ENCODE measurements around the gene SEMA3B.

SEMA3B gene

DNA sequence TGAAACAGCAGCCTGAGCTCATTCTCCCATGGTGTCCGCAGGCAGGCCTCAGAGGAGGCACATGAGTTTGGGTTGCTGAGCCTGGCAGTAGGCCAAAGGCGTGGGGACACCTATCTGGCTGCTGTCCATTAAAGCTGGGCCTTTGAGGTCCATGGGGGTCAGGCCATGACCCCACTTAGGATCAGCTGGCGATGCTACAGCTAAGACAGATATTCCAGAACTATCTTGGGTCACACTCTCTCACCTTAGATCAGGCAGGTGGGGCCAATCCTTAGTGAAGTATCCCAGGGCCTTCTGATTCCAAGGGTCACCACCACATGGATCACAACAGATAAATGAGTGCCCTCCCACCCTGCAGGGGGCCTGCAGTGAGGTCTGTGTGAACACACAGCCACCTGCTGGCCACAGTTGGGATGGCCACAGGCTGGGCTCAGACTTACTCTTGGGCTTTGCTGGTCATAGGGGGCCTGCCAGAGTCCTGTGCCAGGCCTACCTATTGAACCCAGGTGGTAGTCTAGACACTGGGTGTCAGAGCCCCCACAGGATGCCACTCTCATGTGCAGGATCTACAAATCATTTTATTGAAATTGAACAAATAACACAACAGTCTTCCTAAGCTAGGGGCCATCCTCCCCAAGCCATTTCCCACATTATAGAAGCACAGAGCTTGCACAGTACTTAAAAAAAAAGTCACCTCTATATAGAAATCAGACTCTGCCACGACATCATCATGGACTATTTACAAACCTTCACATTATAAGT, 55.6 kb downstream of the SEMA3B start:
- H3K4me2 ChIP-seq (ENCODE audit: low read depth, low read length) = no peak overlapping the region
- no peaks in the 10 kb centered on the region for H4K20me1 ChIP-seq (ENCODE audit: insufficient read depth, low read length)
- peak; percentile 47 for DNase-seq
- H3K4me1 ChIP-seq (ENCODE audit: low read length) = 0 out of 2 replicates have a peak, but pooled peaks cover 7% of the 10 kb centered on the region
- no peak overlapping the region for H3K4me3 ChIP-seq (ENCODE audit: low read length)
- no peak overlapping the region for H3K9ac ChIP-seq (ENCODE audit: low read length)
- peaks cover 36% of the 10 kb centered on the region for H3K79me2 ChIP-seq (ENCODE audit: low read length)
- H3K27ac ChIP-seq (ENCODE audit: low read length) = no peak overlapping the region
- no peaks in the 10 kb centered on the region for H3K36me3 ChIP-seq (replicated peaks; ENCODE audit: insufficient read depth, low read length)
- no peak overlapping the region for H2AFZ ChIP-seq (ENCODE audit: low read length)
- TF ChIP-seq EZH2phosphoT487 (IDR thresholded peaks at IDR 0.05; ENCODE audit: low read length) = no peak
- TF ChIP-seq, protein P1, sequence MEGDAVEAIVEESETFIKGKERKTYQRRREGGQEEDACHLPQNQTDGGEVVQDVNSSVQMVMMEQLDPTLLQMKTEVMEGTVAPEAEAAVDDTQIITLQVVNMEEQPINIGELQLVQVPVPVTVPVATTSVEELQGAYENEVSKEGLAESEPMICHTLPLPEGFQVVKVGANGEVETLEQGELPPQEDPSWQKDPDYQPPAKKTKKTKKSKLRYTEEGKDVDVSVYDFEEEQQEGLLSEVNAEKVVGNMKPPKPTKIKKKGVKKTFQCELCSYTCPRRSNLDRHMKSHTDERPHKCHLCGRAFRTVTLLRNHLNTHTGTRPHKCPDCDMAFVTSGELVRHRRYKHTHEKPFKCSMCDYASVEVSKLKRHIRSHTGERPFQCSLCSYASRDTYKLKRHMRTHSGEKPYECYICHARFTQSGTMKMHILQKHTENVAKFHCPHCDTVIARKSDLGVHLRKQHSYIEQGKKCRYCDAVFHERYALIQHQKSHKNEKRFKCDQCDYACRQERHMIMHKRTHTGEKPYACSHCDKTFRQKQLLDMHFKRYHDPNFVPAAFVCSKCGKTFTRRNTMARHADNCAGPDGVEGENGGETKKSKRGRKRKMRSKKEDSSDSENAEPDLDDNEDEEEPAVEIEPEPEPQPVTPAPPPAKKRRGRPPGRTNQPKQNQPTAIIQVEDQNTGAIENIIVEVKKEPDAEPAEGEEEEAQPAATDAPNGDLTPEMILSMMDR (IDR thresholded peaks at IDR 0.05; ENCODE audit: low read length) = peak; percentile 82
- no peak for TF ChIP-seq EZH2 (optimal IDR thresholded peaks at IDR 0.05; ENCODE audit: low read depth, low read length)
- peaks cover 9% of the 10 kb centered on the region; the same call in 1 of the 2 replicates for H3F3A ChIP-seq (ENCODE audit: insufficient read depth, low read length)
- H3K9me3 ChIP-seq (replicated peaks; ENCODE audit: insufficient read depth, low read length) = no peaks in the 10 kb centered on the region
- H3K27me3 ChIP-seq (replicated peaks; ENCODE audit: insufficient read depth, low read length) = no peaks in the 10 kb centered on the region
- H3K9me2 ChIP-seq (replicated peaks; ENCODE audit: insufficient read depth, low read length) = no peaks in the 10 kb centered on the region

DNA sequence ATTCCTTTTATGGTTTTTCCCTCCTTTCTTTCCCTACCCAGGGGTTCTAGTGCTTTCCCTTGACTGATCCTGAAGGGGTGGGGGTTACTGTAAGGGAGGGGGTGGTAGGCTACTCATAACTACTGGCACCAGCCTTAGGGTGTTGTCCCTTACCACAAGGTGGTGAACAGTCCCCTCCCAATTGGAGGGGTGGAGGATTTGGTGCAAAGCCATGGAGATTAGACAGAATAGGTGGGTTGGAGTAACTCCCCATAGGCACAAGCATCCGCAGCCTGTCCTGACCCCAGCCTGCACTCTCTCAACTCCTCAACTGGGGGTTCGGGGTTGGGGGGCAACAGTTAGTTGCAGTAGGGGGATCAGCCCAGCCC, 56.1 kb downstream of the SEMA3B start:
- H3K9ac ChIP-seq (ENCODE audit: low read length) = no peak overlapping the region
- H3K4me2 ChIP-seq (ENCODE audit: low read depth, low read length) = no peak overlapping the region
- no peak for DNase-seq
- no peak overlapping the region for H3K4me3 ChIP-seq (ENCODE audit: low read length)
- H3K4me1 ChIP-seq (ENCODE audit: low read length) = 0 out of 2 replicates have a peak, but pooled peaks cover 7% of the 10 kb centered on the region
- H3K36me3 ChIP-seq (replicated peaks; ENCODE audit: insufficient read depth, low read length) = no peaks in the 10 kb centered on the region
- H4K20me1 ChIP-seq (ENCODE audit: insufficient read depth, low read length) = no peaks in the 10 kb centered on the region
- H3K27me3 ChIP-seq (replicated peaks; ENCODE audit: insufficient read depth, low read length) = no peaks in the 10 kb centered on the region
- no peaks in the 10 kb centered on the region for H3K9me3 ChIP-seq (replicated peaks; ENCODE audit: insufficient read depth, low read length)
- no peak overlapping the region for H3K27ac ChIP-seq (ENCODE audit: low read length)
- no peak overlapping the region for H2AFZ ChIP-seq (ENCODE audit: low read length)
- no peaks in the 10 kb centered on the region for H3K9me2 ChIP-seq (replicated peaks; ENCODE audit: insufficient read depth, low read length)
- H3K79me2 ChIP-seq (ENCODE audit: low read length) = peaks cover 30% of the 10 kb centered on the region
- TF ChIP-seq, protein P1 (IDR thresholded peaks at IDR 0.05; ENCODE audit: low read length) = no peak
- TF ChIP-seq EZH2 (optimal IDR thresholded peaks at IDR 0.05; ENCODE audit: low read depth, low read length) (no peak), EZH2phosphoT487 (IDR thresholded peaks at IDR 0.05; ENCODE audit: low read length) (no peak)
- peaks cover 12% of the 10 kb centered on the region; the same call in 1 of the 2 replicates for H3F3A ChIP-seq (ENCODE audit: insufficient read depth, low read length)

DNA sequence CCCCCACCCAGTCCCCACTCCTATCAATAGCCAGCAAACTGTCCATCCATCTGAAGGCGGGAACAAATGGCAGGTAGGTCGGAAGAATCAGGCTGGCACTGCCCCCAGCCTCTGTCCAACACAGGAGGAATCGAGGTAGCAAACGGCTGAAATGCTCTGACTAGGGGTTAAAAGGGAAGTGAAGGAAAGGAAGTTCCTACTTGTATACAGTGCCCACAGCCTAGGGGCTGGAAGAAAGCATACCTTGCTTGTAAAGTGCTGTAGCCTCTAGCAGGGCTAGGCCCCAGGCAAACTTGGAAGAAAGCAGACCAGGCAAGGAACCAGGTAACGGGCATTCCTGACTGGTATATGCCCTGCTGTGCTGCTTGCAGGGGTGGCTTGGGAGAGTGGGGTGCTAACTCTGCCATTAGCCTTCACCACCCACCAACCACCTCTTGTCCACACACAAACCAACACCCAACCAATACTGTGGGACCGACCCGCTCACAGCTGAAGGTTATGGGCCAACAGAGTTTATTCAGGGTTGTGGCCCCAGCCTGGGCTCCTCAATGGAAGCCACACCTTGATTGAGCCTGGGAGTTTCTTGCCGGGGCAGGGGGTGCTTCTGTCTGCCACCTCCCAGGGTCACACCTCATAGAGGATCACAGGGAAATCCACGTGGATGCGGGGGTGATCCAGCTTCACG, 56.7 kb downstream of the SEMA3B start:
- H4K20me1 ChIP-seq (ENCODE audit: insufficient read depth, low read length) = no peaks in the 10 kb centered on the region
- 0 out of 2 replicates have a peak, but pooled peaks cover 5% of the 10 kb centered on the region for H3K4me1 ChIP-seq (ENCODE audit: low read length)
- H3F3A ChIP-seq (ENCODE audit: insufficient read depth, low read length) = peaks cover 12% of the 10 kb centered on the region; the same call in 1 of the 2 replicates
- no peak overlapping the region for H2AFZ ChIP-seq (ENCODE audit: low read length)
- DNase-seq = no peak
- no peak overlapping the region for H3K27ac ChIP-seq (ENCODE audit: low read length)
- H3K9ac ChIP-seq (ENCODE audit: low read length) = no peak overlapping the region
- H3K9me2 ChIP-seq (replicated peaks; ENCODE audit: insufficient read depth, low read length) = no peaks in the 10 kb centered on the region
- H3K9me3 ChIP-seq (replicated peaks; ENCODE audit: insufficient read depth, low read length) = no peaks in the 10 kb centered on the region
- H3K27me3 ChIP-seq (replicated peaks; ENCODE audit: insufficient read depth, low read length) = no peaks in the 10 kb centered on the region
- H3K36me3 ChIP-seq (replicated peaks; ENCODE audit: insufficient read depth, low read length) = peaks cover 4% of the 10 kb centered on the region
- H3K79me2 ChIP-seq (ENCODE audit: low read length) = peaks cover 28% of the 10 kb centered on the region
- TF ChIP-seq EZH2phosphoT487 (IDR thresholded peaks at IDR 0.05; ENCODE audit: low read length) = no peak
- TF ChIP-seq EZH2 (optimal IDR thresholded peaks at IDR 0.05; ENCODE audit: low read depth, low read length) = no peak
- TF ChIP-seq, protein P1 (IDR thresholded peaks at IDR 0.05; ENCODE audit: low read length) = no peak
- H3K4me2 ChIP-seq (ENCODE audit: low read depth, low read length) = no peak overlapping the region
- no peak overlapping the region for H3K4me3 ChIP-seq (ENCODE audit: low read length)
